Measurements from ENCODE around the gene FOXD4.
"Not testable (repeated sequence)": the region's sequence is repeated elsewhere in the genome, so short reads cannot be mapped to it uniquely, and the experiment has no call there.

Gene FOXD4

DNA sequence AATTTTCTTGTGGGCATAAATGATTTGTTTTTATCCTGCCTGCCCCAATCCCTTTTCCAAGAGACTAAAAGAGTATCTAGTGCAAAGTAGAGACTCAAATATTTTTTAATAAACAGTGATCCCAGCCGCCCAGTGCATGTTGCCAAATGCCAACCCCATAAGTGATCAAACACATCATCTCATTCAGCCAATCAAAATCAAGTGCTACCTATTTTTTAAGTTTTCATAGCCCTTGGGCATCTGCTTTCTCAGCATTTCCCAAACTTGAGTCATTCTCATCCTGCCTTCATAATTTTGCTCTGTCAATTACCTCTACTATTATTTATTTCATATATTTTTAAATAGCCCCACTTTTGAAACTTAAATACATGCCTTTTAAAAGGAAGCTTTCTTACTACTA, 27.4 kb downstream of the FOXD4 start:
- not testable (repeated sequence) for DNase-seq

GRCh38 chr9:88396-89037, 29.7 kb downstream of the FOXD4 start:
- not testable (repeated sequence) for DNase-seq

DNA sequence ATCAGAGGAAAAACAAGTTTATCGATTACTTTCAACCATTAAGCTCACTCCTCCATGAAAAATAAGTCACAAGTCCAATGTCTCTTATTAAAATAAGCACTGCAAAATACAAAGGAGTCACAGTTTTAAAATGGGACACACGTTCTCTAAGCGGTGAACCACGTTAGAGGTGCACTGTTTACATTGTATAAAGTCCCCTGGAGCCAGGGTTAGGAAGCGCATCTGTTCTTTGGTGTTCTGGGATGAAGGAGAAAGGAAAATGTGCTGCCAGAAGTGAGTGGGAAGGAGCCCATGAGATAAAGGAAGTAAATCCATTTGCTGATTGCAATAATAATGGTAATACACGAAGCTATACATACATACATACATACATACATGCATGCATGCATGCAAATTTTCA, 30.4 kb downstream of the FOXD4 start:
- DNase-seq: not testable (repeated sequence)

GRCh38 chr9:87105-87504, 31.1 kb downstream of the FOXD4 start:
- not testable (repeated sequence) for DNase-seq

- DNase-seq: not testable (repeated sequence)
These were observed 31.5 kb downstream of the FOXD4 start for GRCh38 chr9:86697-87096.

DNA sequence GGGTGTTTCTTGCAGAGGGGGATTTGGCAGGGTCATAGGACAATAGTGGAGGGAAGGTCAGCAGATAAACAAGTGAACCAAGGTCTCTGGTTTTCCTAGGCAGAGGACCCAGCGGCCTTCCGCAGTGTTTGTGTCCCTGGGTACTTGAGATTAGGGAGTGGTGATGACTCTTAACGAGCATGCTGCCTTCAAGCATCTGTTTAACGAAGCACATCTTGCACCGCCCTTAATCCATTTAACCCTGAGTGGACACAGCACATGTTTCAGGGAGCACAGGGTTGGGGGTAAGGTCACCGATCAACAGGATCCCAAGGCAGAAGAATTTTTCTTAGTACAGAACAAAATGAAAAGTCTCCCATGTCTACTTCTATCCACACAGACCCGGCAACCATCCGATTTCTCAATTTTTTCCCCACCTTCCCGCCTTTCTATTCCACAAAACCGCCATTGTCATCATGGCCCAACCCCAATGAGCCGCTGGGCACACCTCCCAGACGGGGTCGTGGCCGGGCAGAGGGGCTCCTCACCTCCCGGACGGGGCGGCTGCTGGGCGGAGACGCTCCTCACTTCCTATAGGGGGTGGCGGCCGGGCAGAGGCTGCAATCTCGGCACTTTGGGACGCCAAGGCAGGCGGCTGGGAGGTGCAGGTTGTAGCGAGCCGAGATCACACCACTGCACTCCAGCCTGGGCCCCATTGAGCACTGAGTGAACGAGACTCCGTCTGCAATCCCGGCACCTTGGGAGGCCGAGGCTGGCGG, 35.1 kb downstream of the FOXD4 start:
- DNase-seq: not testable (repeated sequence)

DNA sequence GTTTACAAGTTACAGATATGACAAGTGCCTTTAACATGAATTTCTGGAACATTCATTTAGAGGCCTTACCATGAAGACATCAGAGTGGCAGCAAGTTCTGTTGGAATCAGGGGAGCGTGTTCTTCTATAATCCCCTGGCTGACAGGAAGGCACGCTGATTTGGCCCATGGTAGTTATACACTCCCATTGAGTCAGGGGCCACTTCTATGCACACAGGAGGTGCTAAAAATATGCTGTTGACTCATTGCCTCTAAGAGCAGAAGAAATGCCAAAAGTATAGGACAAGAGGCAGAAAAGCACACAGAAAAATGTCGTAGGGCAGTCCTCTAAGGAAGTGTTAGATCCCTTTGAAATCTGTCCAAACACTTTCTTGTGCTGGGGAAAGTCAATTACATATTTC, 39.9 kb downstream of the FOXD4 start:
- DNase-seq: not testable (repeated sequence)

DNA sequence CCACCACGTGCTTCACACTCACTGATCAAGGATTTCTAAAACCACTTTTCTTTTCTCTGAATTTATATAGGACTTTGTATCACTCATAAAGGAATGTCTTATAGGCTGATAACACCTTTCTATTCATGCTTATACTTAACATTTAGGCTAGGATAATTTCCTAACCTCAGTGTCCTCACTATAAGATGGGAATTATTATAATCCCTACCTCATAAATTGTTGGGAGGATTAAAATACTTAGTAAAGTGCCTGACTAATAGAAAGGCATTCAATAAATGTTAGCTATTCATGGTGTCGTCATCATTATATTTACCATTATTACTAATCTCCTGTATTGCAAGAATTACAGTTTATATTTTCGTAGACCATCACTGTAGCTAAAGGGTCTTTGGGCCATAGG, 41.8 kb downstream of the FOXD4 start:
- DNase-seq: not testable (repeated sequence)

DNA sequence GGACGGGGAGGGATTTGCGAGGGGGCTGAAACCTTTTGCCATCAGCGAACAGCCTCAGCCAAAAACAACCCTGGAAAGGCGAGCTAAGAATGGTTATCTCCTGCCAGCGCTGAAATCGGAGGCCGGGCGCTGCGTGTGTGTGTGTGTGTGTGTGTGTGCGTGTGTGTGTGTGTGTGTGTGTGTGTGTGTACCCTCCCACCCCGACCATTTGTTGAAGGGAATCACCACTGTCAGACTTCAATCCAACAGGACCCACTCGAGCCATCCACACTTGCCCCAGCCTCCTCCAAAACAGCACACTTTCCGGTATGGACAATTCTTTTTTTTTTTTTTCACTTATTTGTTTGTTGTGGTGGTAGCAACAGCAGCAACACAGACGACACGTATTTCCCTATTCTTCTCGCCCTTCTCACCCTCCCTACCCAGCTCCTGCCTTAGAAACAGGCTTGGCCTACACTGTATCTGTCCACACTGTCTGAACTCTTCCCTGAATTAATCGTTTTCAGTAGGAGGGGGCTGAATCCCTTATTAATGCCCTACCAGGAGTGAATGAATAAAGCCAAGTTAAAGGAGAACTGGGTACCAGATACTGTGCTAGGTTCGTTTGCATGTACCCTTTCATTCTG, 44.2 kb downstream of the FOXD4 start:
- not testable (repeated sequence) for DNase-seq

- DNase-seq: peak; percentile 26
These were observed 44.9 kb downstream of the FOXD4 start for GRCh38 chr9:73076-73899.
